ENCODE data around the gene SRRM1. TPM values are rescaled to one million over a fixed set of nuclear protein-coding genes. Genes with fewer than 3 reads are reported as not detected.

Gene SRRM1
- total and polyA plus RNA-seq, 10 of the 15 experiments (the other 5 are each of a cell fraction or from before 2014, with no cell fraction given): 36.8 to 285 (median 126) TPM

- in situ Hi-C loops (cut with MboI) (loop anchor here (5.0 kb wide), 1 partner anchor 143 kb away; no protein-coding TSS in a partner anchor), intact Hi-C loops (cut with micrococcal nuclease; ENCODE audit: unreplicated experiment) (loop anchor here (1.0 kb wide), 1 partner anchor 54 kb away; no protein-coding TSS in a partner anchor)
- Histone ChIP-seq H3K4me3 (no peak overlapping the region), H3K79me2 (ENCODE audit: control insufficient read depth, insufficient read depth, low read length) (no peaks in the 10 kb centered on the region), H4K20me1 (ENCODE audit: control insufficient read depth, insufficient read depth) (no peaks in the 10 kb centered on the region), H3K4me2 (ENCODE audit: control insufficient read depth, insufficient read depth) (peak overlapping the region; percentile 26), H3K27me3 (replicated peaks in 1 of 2; ENCODE audit: control insufficient read depth in 2 of 2, insufficient read depth in 2 of 2, low read length in 1 of 2) (no peaks in the 10 kb centered on the region), H3K4me1 (ENCODE audit: control insufficient read depth, insufficient read depth, low read length) (peaks cover 27% of the 10 kb centered on the region), H3K36me3 (ENCODE audit: control insufficient read depth in 2 of 2, insufficient read depth in 2 of 2, low read length in 1 of 2) (no peaks in the 10 kb centered on the region), H3K9me3 (replicated peaks; ENCODE audit: control insufficient read depth, insufficient read depth, low read length) (no peaks in the 10 kb centered on the region), H3K9ac (ENCODE audit: control insufficient read depth, insufficient read depth, low read length) (no peak overlapping the region), H3K27ac (ENCODE audit: control insufficient read depth, insufficient read depth) (peak overlapping the region; percentile 43; the same call in 1 of the 2 replicates), H2AFZ (ENCODE audit: control insufficient read depth, low read depth, low read length) (peak overlapping the region; percentile 68)
- 3% methylated on average over 6 of the region's 6 CpGs for WGBS (ENCODE audit: insufficient coverage, insufficient replicate concordance, low lambda C conversion rate, missing lambda C conversion rate)
- ATAC-seq (peak; percentile 94), FAIRE-seq (peak; percentile 83), DNase-seq (ENCODE audit: low read depth, low spot score) (peak; percentile 79)
- POLR2A ChIA-PET: interaction anchor here (0.5 to 4.0 kb wide), 10 partner anchors 11 to 134 kb away, joined by 3 to 29 read pairs (median 4); partner anchors contain the start of gene CLIC4
- no TSS peak for BruUV-seq (replicated peaks)
- SMC1A ChIA-PET (ENCODE audit: uncharacterized antibody, unreplicated experiment): interaction anchor here (0.5 to 8.4 kb wide), 23 partner anchors 12 to 343 kb away, joined by 3 to 92 read pairs (median 5); partner anchors contain the start of gene CLIC4
- CTCF ChIA-PET: interaction anchor here (0.9 to 24.4 kb wide), 14 partner anchors 23 to 142 kb away, joined by 3 to 655 read pairs (median 6); partner anchors contain the start of gene CLIC4
- RAD21 ChIA-PET (ENCODE audit: unreplicated experiment): interaction anchor here (0.9 to 9.6 kb wide), 11 partner anchors 16 to 302 kb away, joined by 3 to 377 read pairs (median 9); partner anchors contain the start of gene CLIC4
- TF ChIP-seq NR2F1 (conservative IDR thresholded peaks at IDR 0.05): peak; percentile 75
- peak; percentile 84 for TF ChIP-seq RELB (IDR thresholded peaks at IDR 0.05; ENCODE audit: low read depth)
- peak; percentile 75 for TF ChIP-seq DPF2 (IDR thresholded peaks at IDR 0.05)
- peak; percentile 50; the same call in 1 of the 2 replicates for TF ChIP-seq CHD2 (IDR thresholded peaks at IDR 0.05; ENCODE audit: borderline replicate concordance, low read depth, low read length)
- peak; percentile 97 for TF ChIP-seq MEF2A (IDR thresholded peaks at IDR 0.05; ENCODE audit: insufficient read depth, low read depth, low read length)
- no peak for TF ChIP-seq SREBF2 (IDR thresholded peaks at IDR 0.05; ENCODE audit: low read length)
- TF ChIP-seq PKNOX1 (IDR thresholded peaks at IDR 0.05): peak; percentile 81
- no peak for TF ChIP-seq NFYB (IDR thresholded peaks at IDR 0.05; ENCODE audit: insufficient read depth, low read depth, low read length)
- TF ChIP-seq CREM (IDR thresholded peaks at IDR 0.05; ENCODE audit: low read depth): peak; percentile 34; the same call in 1 of the 2 replicates
- no peak for TF ChIP-seq RCOR1 (conservative IDR thresholded peaks at IDR 0.05; ENCODE audit: low read depth, low read length)
- peak; percentile 35 to 71; a peak in 3 of 4 replicates for TF ChIP-seq EP300 (IDR thresholded peaks at IDR 0.05; ENCODE audit: borderline replicate concordance in 1 of 2, control insufficient read depth in 1 of 2, low read depth in 2 of 2, low read length in 2 of 2)
- TF ChIP-seq NBN (IDR thresholded peaks at IDR 0.05): peak; percentile 86
- no peak for TF ChIP-seq ZSCAN29 (IDR thresholded peaks at IDR 0.05)
- TF ChIP-seq HCFC1 (IDR thresholded peaks at IDR 0.05; ENCODE audit: low read length): no peak
- 0 out of 2 replicates have a peak, but pooled peaks have one; percentile 22 for TF ChIP-seq GATAD2B (conservative IDR thresholded peaks at IDR 0.05; ENCODE audit: low read depth)
- peak; percentile 90 for TF ChIP-seq RUNX3 (IDR thresholded peaks at IDR 0.05; ENCODE audit: low read length)
- peak; percentile 57; the same call in 1 of the 2 replicates for TF ChIP-seq NFIC (IDR thresholded peaks at IDR 0.05; ENCODE audit: low read depth, low read length)
- peak; percentile 62 for TF ChIP-seq JUNB (IDR thresholded peaks at IDR 0.05)
- TF ChIP-seq CBFB (IDR thresholded peaks at IDR 0.05; ENCODE audit: low read depth): peak; percentile 60; the same call in 1 of the 2 replicates
- TF ChIP-seq IRF3 (IDR thresholded peaks at IDR 0.05): no peak
- TF ChIP-seq TCF3 (IDR thresholded peaks at IDR 0.05; ENCODE audit: borderline replicate concordance, insufficient read depth, low read depth, low read length): peak; percentile 81; the same call in 1 of the 2 replicates
- no peak for TF ChIP-seq MYC (IDR thresholded peaks at IDR 0.05; ENCODE audit: insufficient read depth, insufficient read length, insufficient replicate concordance, low read length, severe bottlenecking)
These were observed 51.3 kb downstream of the SRRM1 start for GRCh38 chr1:24694380-24694843.
